Measurements from ENCODE around the gene CDHR1. TPM values are rescaled to one million over a fixed set of nuclear protein-coding genes. Genes with fewer than 3 reads are reported as not detected.

CDHR1 gene
- polyA plus RNA-seq, 1 donor from 2014 or later, result 1.9 TPM

DNA sequence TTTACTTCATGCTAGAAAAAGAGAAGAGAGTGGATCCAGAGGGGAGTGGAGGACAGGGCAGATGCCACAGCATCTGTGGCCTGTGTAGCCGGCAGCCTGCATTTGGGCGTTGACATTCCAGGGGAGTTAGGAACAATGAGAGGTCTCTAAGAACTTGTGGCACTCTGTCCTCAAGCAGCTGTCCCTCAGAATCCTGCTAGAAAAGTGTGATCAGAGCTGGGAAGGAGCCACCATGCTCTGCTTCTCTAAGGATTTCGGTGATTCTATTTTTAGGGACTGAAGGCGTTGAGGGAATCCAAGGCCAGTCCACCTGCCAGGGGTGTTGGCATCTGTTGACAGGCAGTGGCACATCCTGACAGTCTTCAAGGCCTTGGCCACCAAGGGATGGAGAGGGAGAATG is 23.4 kb downstream of the CDHR1 start:
- Histone ChIP-seq H4K20me1 (ENCODE audit: insufficient read depth) (no peaks in the 10 kb centered on the region), H3K27ac (ENCODE audit: low read length) (no peak overlapping the region), H3K9me2 (ENCODE audit: insufficient read depth, low read length) (no peaks in the 10 kb centered on the region), H3K4me2 (ENCODE audit: low read length) (no peak overlapping the region), H3K4me3 (ENCODE audit: low read length) (no peak overlapping the region), H3K9ac (ENCODE audit: low read length) (no peak overlapping the region), H3K27me3 (ENCODE audit: insufficient read depth, low read depth, low read length) (no peaks in the 10 kb centered on the region), H3K36me3 (ENCODE audit: insufficient read depth, low read length) (no peaks in the 10 kb centered on the region), H3K79me2 (replicated peaks; ENCODE audit: insufficient read depth, low read length) (no peaks in the 10 kb centered on the region), H3F3A (ENCODE audit: insufficient read depth, low read length, poor library complexity, severe bottlenecking) (no peaks in the 10 kb centered on the region), H3K9me3 (ENCODE audit: low read length) (no peaks in the 10 kb centered on the region), H2AFZ (ENCODE audit: low read depth, low read length) (no peak overlapping the region)
- no peak for TF ChIP-seq SMC3 (conservative IDR thresholded peaks at IDR 0.05; ENCODE audit: poor library complexity)
- TF ChIP-seq EZH2 (IDR thresholded peaks at IDR 0.05; ENCODE audit: borderline replicate concordance, insufficient read depth, low read length, poor library complexity, severe bottlenecking), result no peak
- no peak for TF ChIP-seq RAD21 (conservative IDR thresholded peaks at IDR 0.05)
- TF ChIP-seq, protein P1, sequence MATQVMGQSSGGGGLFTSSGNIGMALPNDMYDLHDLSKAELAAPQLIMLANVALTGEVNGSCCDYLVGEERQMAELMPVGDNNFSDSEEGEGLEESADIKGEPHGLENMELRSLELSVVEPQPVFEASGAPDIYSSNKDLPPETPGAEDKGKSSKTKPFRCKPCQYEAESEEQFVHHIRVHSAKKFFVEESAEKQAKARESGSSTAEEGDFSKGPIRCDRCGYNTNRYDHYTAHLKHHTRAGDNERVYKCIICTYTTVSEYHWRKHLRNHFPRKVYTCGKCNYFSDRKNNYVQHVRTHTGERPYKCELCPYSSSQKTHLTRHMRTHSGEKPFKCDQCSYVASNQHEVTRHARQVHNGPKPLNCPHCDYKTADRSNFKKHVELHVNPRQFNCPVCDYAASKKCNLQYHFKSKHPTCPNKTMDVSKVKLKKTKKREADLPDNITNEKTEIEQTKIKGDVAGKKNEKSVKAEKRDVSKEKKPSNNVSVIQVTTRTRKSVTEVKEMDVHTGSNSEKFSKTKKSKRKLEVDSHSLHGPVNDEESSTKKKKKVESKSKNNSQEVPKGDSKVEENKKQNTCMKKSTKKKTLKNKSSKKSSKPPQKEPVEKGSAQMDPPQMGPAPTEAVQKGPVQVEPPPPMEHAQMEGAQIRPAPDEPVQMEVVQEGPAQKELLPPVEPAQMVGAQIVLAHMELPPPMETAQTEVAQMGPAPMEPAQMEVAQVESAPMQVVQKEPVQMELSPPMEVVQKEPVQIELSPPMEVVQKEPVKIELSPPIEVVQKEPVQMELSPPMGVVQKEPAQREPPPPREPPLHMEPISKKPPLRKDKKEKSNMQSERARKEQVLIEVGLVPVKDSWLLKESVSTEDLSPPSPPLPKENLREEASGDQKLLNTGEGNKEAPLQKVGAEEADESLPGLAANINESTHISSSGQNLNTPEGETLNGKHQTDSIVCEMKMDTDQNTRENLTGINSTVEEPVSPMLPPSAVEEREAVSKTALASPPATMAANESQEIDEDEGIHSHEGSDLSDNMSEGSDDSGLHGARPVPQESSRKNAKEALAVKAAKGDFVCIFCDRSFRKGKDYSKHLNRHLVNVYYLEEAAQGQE (IDR thresholded peaks at IDR 0.05; ENCODE audit: borderline replicate concordance), result no peak
- TF ChIP-seq MXI1 (conservative IDR thresholded peaks at IDR 0.05; ENCODE audit: poor library complexity, severe bottlenecking), result no peak
- TF ChIP-seq, protein P2, sequence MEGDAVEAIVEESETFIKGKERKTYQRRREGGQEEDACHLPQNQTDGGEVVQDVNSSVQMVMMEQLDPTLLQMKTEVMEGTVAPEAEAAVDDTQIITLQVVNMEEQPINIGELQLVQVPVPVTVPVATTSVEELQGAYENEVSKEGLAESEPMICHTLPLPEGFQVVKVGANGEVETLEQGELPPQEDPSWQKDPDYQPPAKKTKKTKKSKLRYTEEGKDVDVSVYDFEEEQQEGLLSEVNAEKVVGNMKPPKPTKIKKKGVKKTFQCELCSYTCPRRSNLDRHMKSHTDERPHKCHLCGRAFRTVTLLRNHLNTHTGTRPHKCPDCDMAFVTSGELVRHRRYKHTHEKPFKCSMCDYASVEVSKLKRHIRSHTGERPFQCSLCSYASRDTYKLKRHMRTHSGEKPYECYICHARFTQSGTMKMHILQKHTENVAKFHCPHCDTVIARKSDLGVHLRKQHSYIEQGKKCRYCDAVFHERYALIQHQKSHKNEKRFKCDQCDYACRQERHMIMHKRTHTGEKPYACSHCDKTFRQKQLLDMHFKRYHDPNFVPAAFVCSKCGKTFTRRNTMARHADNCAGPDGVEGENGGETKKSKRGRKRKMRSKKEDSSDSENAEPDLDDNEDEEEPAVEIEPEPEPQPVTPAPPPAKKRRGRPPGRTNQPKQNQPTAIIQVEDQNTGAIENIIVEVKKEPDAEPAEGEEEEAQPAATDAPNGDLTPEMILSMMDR (IDR thresholded peaks at IDR 0.05; ENCODE audit: poor library complexity, severe bottlenecking), result no peak
- TF ChIP-seq EP300 (conservative IDR thresholded peaks at IDR 0.05; ENCODE audit: poor library complexity, severe bottlenecking), result no peak
- no peak for TF ChIP-seq TAF1 (IDR thresholded peaks at IDR 0.05; ENCODE audit: low read depth)
- no peak for TF ChIP-seq POLR2AphosphoS5 (IDR thresholded peaks at IDR 0.05)

DNA sequence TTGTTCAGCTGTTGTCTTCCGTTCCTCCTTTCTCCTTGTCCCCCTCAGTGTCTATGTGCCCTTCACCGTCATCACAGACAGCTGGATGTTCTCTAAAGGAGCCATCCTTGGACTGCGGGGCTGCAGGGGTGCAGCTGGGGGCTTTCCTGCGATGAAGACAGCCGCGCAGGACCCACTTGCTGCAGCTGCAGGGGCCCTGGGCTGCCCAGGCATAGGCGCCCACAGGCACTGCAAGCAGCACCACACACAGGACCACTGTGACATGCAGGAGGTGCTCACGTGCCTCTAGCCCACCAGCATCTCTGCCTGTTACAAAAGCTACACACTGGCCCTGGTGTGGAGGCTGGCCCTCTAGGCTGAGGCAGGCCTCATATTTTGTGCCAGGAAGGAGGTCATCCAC is 27.6 kb downstream of the CDHR1 start:
- Histone ChIP-seq H3K27ac (ENCODE audit: low read length) (no peak overlapping the region), H3K9me3 (ENCODE audit: low read length) (no peaks in the 10 kb centered on the region), H3F3A (ENCODE audit: insufficient read depth, low read length, poor library complexity, severe bottlenecking) (no peaks in the 10 kb centered on the region), H3K4me2 (ENCODE audit: low read length) (no peak overlapping the region), H3K4me3 (ENCODE audit: low read length) (no peak overlapping the region), H3K9me2 (ENCODE audit: insufficient read depth, low read length) (no peaks in the 10 kb centered on the region), H3K9ac (ENCODE audit: low read length) (no peak overlapping the region), H4K20me1 (ENCODE audit: insufficient read depth) (no peaks in the 10 kb centered on the region), H3K36me3 (ENCODE audit: insufficient read depth, low read length) (no peaks in the 10 kb centered on the region), H2AFZ (ENCODE audit: low read depth, low read length) (no peak overlapping the region), H3K27me3 (ENCODE audit: insufficient read depth, low read depth, low read length) (no peaks in the 10 kb centered on the region), H3K79me2 (replicated peaks; ENCODE audit: insufficient read depth, low read length) (no peaks in the 10 kb centered on the region)
- TF ChIP-seq, protein P1 (IDR thresholded peaks at IDR 0.05; ENCODE audit: borderline replicate concordance), result no peak
- TF ChIP-seq EP300 (conservative IDR thresholded peaks at IDR 0.05; ENCODE audit: poor library complexity, severe bottlenecking) (no peak), SMC3 (conservative IDR thresholded peaks at IDR 0.05; ENCODE audit: poor library complexity) (no peak), MXI1 (conservative IDR thresholded peaks at IDR 0.05; ENCODE audit: poor library complexity, severe bottlenecking) (no peak), POLR2AphosphoS5 (IDR thresholded peaks at IDR 0.05) (no peak)
- TF ChIP-seq, protein P2 (IDR thresholded peaks at IDR 0.05; ENCODE audit: poor library complexity, severe bottlenecking), result no peak
